Ishikawa (cell line): ENCODE measurements around the gene MALSU1.

Experiments used
- CREB1 ChIP-seq: IDR thresholded peaks from 2 replicates; pipeline ENCODE4 v1.6.1; 2012; ENCODE audit warnings: low read depth
- EGR1 ChIP-seq: IDR thresholded peaks from 2 replicates; pipeline ENCODE4 v1.6.1; 2012
- EP300 ChIP-seq: IDR thresholded peaks from 2 replicates; pipeline ENCODE4 v1.6.1; 2012; ENCODE audit warnings: borderline replicate concordance
- NFIC ChIP-seq: IDR thresholded peaks from 2 replicates; pipeline ENCODE4 v1.6.1; 2012
- RAD21 ChIP-seq: IDR thresholded peaks from 2 replicates; pipeline ENCODE4 v1.6.1; 2012; ENCODE audit warnings: low read depth
- TAF1 ChIP-seq: IDR thresholded peaks from 2 replicates; pipeline ENCODE4 v1.6.1; 2012; ENCODE audit warnings: low read depth, mild to moderate bottlenecking
- YY1 ChIP-seq: IDR thresholded peaks from 2 replicates; pipeline ENCODE4 v1.6.1; 2012; ENCODE audit warnings: low read depth
- TF ChIP-seq, protein P1 (sequence below): IDR thresholded peaks from 2 replicates; pipeline ENCODE4 v1.6.1; 2012

DNA sequence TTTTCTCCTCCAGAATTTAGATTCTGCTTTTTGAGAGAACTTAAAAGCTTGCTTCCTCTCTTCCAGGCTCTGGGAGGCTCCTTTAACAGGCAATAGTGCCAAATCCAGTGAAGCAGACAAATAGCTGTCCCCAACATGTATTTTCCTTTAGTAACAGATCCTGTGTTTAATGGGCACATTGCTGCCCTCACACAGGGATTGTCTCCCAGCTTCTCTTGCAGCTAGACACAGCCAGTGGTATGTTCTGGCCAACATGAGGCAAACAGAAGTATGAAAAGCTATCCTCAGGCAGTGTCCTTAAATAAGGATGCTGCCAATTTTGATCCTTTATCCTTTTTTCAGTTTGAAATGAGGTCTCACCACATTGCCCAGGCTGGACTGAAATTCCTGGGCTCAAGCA lies 38.2 kb downstream of the MALSU1 start:
- TF ChIP-seq YY1, result no peak
- TF ChIP-seq EP300, result no peak
- TF ChIP-seq, protein P1, sequence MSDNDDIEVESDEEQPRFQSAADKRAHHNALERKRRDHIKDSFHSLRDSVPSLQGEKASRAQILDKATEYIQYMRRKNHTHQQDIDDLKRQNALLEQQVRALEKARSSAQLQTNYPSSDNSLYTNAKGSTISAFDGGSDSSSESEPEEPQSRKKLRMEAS, result no peak
- no peak for TF ChIP-seq RAD21
- no peak for TF ChIP-seq EGR1
- no peak for TF ChIP-seq TAF1
- TF ChIP-seq NFIC, result no peak
- no peak for TF ChIP-seq CREB1
